Astrocyte (in vitro differentiated cells and primary cell): ENCODE data around the gene ZMPSTE24. TPM values are rescaled to one million over a fixed set of nuclear protein-coding genes. Genes with fewer than 3 reads are reported as not detected.

Experiments
- DNase-seq: peaks from one replicate; pipeline ENCODE4 v3.0.0-alpha.2; 2010; ENCODE audit warnings: low read depth
- FAIRE-seq: peaks from 2 replicates; lab custom pipeline; 2011; peaks lifted over from hg19 to GRCh38; lab: Jason Lieb, UNC
- H2AFZ ChIP-seq: 2 replicates; pipeline ENCODE4 v1.6.0; 2012; ENCODE audit warnings: low read depth, low read length, inconsistent platforms
- H3K27ac ChIP-seq: 2 replicates; pipeline ENCODE4 v1.5.1; 2011; ENCODE audit warnings: low read depth, low read length, inconsistent platforms
- H3K27me3 ChIP-seq: 2 replicates; pipeline ENCODE4 v1.6.0; 2011; ENCODE audit warnings: low read length, inconsistent platforms; ENCODE audit not compliant: insufficient read depth
- H3K36me3 ChIP-seq: 2 replicates; pipeline ENCODE4 v1.5.1; 2011; ENCODE audit warnings: low read length, inconsistent platforms; ENCODE audit not compliant: insufficient read depth
- H3K4me1 ChIP-seq: 2 replicates; pipeline ENCODE4 v1.5.1; 2011; ENCODE audit warnings: low read length, inconsistent platforms; ENCODE audit not compliant: insufficient read depth
- H3K4me2 ChIP-seq: 2 replicates; pipeline ENCODE4 v1.6.0; 2012; ENCODE audit warnings: low read length, inconsistent platforms
- H3K4me3 ChIP-seq: 2 replicates; pipeline ENCODE4 v1.5.1; 2011; ENCODE audit warnings: low read depth, mild to moderate bottlenecking, low read length, inconsistent platforms; ENCODE audit not compliant: insufficient read depth
- H3K79me2 ChIP-seq: 2 replicates; pipeline ENCODE4 v1.6.0; 2012; ENCODE audit warnings: mild to moderate bottlenecking, low read length, inconsistent platforms; ENCODE audit not compliant: insufficient read depth
- H3K9ac ChIP-seq: 2 replicates; pipeline ENCODE4 v1.6.0; 2012; ENCODE audit warnings: mild to moderate bottlenecking, low read length, inconsistent platforms
- H3K9me3 ChIP-seq: 2 replicates; pipeline ENCODE4 v1.5.1; 2012; ENCODE audit warnings: low read depth, mild to moderate bottlenecking, low read length, inconsistent platforms; ENCODE audit not compliant: insufficient read depth
- H4K20me1 ChIP-seq: 2 replicates; pipeline ENCODE4 v1.6.0; 2012; ENCODE audit warnings: low read length, inconsistent platforms; ENCODE audit not compliant: insufficient read depth
- H3K27ac Mint-ChIP-seq: one replicate; pipeline ENCODE4 v1.8.0; 2021; ENCODE audit warnings: mild to moderate bottlenecking, mixed read lengths; ENCODE audit not compliant: unreplicated experiment
- H3K27me3 Mint-ChIP-seq: one replicate; pipeline ENCODE4 v1.8.0; 2021; ENCODE audit warnings: low read depth, mixed read lengths; ENCODE audit not compliant: unreplicated experiment
- H3K36me3 Mint-ChIP-seq: one replicate; pipeline ENCODE4 v1.8.0; 2021; ENCODE audit warnings: low read depth, mixed read lengths; ENCODE audit not compliant: unreplicated experiment
- H3K4me1 Mint-ChIP-seq: one replicate; pipeline ENCODE4 v1.8.0; 2021; ENCODE audit warnings: low read depth, mixed read lengths; ENCODE audit not compliant: unreplicated experiment
- H3K4me3 Mint-ChIP-seq: one replicate; pipeline ENCODE4 v1.8.0; 2021; ENCODE audit warnings: mild to moderate bottlenecking, moderate library complexity, mixed read lengths; ENCODE audit not compliant: unreplicated experiment
- H3K9me3 Mint-ChIP-seq: one replicate; pipeline ENCODE4 v1.8.0; 2021; ENCODE audit warnings: mild to moderate bottlenecking, mixed read lengths; ENCODE audit not compliant: unreplicated experiment
- EZH2 ChIP-seq: IDR thresholded peaks from 2 replicates; pipeline ENCODE4 v1.6.1; 2012; ENCODE audit warnings: mild to moderate bottlenecking, low read length, inconsistent platforms; ENCODE audit not compliant: insufficient read depth
- total RNA-seq: library from RNA; stranded (reverse); gene quantifications from 2 replicates; pipeline ENCODE4 v1.2.1, GENCODE V29; 2021
- TF ChIP-seq, protein P1 (sequence below): IDR thresholded peaks from 2 replicates; pipeline ENCODE4 v1.5.1; 2011; ENCODE audit warnings: low read depth, mild to moderate bottlenecking, inconsistent platforms, low read length, moderate library complexity; ENCODE audit not compliant: insufficient read depth

Gene ZMPSTE24
- total RNA-seq, 1 donor from 2014 or later = 62.4 TPM

DNA sequence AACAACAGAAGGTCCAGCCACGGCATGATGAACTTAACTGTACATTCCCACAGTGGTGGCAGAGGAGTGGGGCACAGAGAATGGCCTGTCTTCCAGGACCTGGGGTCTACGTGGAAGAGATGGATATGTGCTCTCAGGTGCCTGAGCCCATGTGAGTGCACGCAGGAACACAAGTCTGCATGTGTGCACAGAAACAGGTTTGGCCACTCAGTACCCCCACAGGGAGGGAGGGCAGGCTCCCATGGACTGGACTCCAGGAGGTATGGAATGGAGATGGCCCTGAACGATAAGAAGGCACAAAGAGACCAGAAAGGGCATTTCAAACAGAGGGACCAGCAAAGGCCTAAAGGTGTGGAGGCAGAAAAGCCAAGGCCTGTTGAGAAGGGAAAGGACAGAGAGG, 48.3 kb downstream of the ZMPSTE24 start:
- no peak overlapping the region for H3K9ac ChIP-seq
- Mint-ChIP-seq H3K9me3 (no peaks in the 10 kb centered on the region), H3K36me3 (peaks cover 3% of the 10 kb centered on the region), H3K27ac (no peak overlapping the region), H3K4me1 (no peaks in the 10 kb centered on the region), H3K27me3 (peaks cover 8% of the 10 kb centered on the region), H3K4me3 (no peak overlapping the region)
- H3K36me3 ChIP-seq = no peaks in the 10 kb centered on the region
- no peaks in the 10 kb centered on the region for H3K79me2 ChIP-seq
- H3K4me1 ChIP-seq = no peaks in the 10 kb centered on the region
- DNase-seq = no peak
- H3K27ac ChIP-seq = no peak overlapping the region
- no peaks in the 10 kb centered on the region for H3K9me3 ChIP-seq
- no peak for FAIRE-seq
- no peak overlapping the region for H3K4me3 ChIP-seq
- no peaks in the 10 kb centered on the region for H3K27me3 ChIP-seq
- no peaks in the 10 kb centered on the region for H4K20me1 ChIP-seq
- no peak overlapping the region for H3K4me2 ChIP-seq
- no peak for TF ChIP-seq EZH2
- TF ChIP-seq, protein P1, sequence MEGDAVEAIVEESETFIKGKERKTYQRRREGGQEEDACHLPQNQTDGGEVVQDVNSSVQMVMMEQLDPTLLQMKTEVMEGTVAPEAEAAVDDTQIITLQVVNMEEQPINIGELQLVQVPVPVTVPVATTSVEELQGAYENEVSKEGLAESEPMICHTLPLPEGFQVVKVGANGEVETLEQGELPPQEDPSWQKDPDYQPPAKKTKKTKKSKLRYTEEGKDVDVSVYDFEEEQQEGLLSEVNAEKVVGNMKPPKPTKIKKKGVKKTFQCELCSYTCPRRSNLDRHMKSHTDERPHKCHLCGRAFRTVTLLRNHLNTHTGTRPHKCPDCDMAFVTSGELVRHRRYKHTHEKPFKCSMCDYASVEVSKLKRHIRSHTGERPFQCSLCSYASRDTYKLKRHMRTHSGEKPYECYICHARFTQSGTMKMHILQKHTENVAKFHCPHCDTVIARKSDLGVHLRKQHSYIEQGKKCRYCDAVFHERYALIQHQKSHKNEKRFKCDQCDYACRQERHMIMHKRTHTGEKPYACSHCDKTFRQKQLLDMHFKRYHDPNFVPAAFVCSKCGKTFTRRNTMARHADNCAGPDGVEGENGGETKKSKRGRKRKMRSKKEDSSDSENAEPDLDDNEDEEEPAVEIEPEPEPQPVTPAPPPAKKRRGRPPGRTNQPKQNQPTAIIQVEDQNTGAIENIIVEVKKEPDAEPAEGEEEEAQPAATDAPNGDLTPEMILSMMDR = no peak
- no peak overlapping the region for H2AFZ ChIP-seq

DNA sequence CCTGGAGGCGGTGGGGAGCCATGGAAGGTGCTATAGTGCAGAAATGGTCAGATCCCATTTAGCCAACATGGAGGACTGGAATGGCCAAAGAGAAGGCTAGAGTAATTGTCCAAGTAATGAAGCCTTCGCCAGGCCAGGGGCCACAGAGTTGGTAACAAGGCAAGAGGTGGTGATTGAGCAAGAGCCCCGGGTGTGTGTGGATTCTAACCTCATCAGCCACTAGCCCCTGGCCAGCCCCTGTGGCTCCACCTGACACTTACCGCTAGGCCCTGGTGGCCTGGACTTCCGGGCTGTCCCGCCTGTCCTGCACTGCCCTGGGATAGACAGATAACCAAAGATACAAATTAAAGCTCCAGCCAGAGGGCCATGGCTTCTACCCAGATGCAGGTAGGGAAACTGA, 49.1 kb downstream of the ZMPSTE24 start:
- Histone ChIP-seq H4K20me1 (no peaks in the 10 kb centered on the region), H3K9ac (no peak overlapping the region), H3K4me3 (no peak overlapping the region), H3K9me3 (no peaks in the 10 kb centered on the region), H3K4me1 (no peaks in the 10 kb centered on the region), H3K79me2 (no peaks in the 10 kb centered on the region), H2AFZ (no peak overlapping the region), H3K4me2 (no peak overlapping the region), H3K36me3 (no peaks in the 10 kb centered on the region), H3K27me3 (no peaks in the 10 kb centered on the region), H3K27ac (no peak overlapping the region)
- Mint-ChIP-seq H3K4me3 (no peak overlapping the region), H3K9me3 (no peaks in the 10 kb centered on the region), H3K27me3 (peaks cover 6% of the 10 kb centered on the region), H3K36me3 (peaks cover 3% of the 10 kb centered on the region), H3K4me1 (no peaks in the 10 kb centered on the region), H3K27ac (no peak overlapping the region)
- no peak for TF ChIP-seq EZH2
- DNase-seq (no peak), FAIRE-seq (no peak)

DNA sequence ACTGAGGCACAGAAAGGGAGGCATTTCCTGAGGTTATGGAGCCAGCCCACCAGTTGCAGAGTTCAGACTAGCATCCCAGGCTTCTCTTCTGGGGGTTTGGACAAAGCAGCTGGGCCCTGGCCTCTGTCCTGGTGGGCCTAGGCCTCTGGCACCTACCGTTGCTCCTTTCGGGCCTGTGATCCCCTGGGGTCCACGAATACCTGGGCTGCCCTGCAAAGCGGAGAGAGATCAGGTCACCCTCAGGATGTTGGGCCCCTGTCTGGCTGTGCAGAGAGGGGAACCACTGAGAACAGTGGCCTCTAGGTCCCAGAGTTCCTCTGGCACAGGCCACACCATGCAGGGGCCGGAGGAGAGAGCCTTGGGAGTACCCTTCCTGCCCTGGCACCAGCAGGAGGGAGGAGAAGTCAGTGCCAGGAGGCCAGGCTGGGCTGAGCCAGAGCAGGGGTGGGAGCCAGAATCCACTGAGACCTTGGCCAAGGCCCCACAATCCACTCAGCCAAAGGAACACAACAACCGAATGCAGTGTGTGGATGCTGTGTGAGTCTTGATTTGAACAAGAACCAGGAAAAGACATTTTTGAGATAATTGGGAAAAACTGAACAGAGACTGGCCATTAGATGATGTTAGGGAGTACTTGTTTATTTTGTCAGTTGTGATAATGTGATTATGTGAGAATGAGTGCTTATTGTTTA, 50.1 kb downstream of the ZMPSTE24 start:
- H3K27me3 Mint-ChIP-seq = peaks cover 6% of the 10 kb centered on the region

More for the DNA sequence above, 50.1 kb downstream of the ZMPSTE24 start:
- no peak overlapping the region for H3K4me2 ChIP-seq
- no peaks in the 10 kb centered on the region for H4K20me1 ChIP-seq
- H2AFZ ChIP-seq = no peak overlapping the region
- TF ChIP-seq EZH2 = no peak
- TF ChIP-seq, protein P1 = no peak
- no peaks in the 10 kb centered on the region for H3K4me1 ChIP-seq
- no peak overlapping the region for H3K4me3 ChIP-seq
- Mint-ChIP-seq H3K36me3 (peaks cover 3% of the 10 kb centered on the region), H3K27ac (no peak overlapping the region), H3K4me3 (no peak overlapping the region), H3K4me1 (no peaks in the 10 kb centered on the region), H3K9me3 (no peaks in the 10 kb centered on the region)
- no peak overlapping the region for H3K9ac ChIP-seq
- no peak overlapping the region for H3K27ac ChIP-seq
- H3K9me3 ChIP-seq = no peaks in the 10 kb centered on the region
- no peaks in the 10 kb centered on the region for H3K27me3 ChIP-seq
- FAIRE-seq = no peak
- H3K79me2 ChIP-seq = no peaks in the 10 kb centered on the region
- H3K36me3 ChIP-seq = no peaks in the 10 kb centered on the region
- no peak for DNase-seq
